Neural progenitor cell (in vitro differentiated cells): ENCODE measurements around the gene CENPM. TPM values are rescaled to one million over a fixed set of nuclear protein-coding genes. Genes with fewer than 3 reads are reported as not detected.

Experiments
- DNase-seq: peaks from one replicate; pipeline ENCODE4 v3.0.0-alpha.2; 2016; ENCODE audit warnings: low spot score
- H2AFZ ChIP-seq: fragments of 200-600 bp; sonication (generic); replicated peaks from 2 replicates; pipeline ENCODE4 v1.6.1; 2016; ENCODE audit warnings: antibody characterized with exemption
- H3F3A ChIP-seq: fragments of 200-600 bp; sonication (generic); 2 replicates; pipeline ENCODE4 v1.6.1; 2016; ENCODE audit warnings: antibody characterized with exemption, low read depth
- H3K27ac ChIP-seq: fragments of 200-600 bp; sonication (generic); 2 replicates; pipeline ENCODE4 v1.5.1; 2016; ENCODE audit warnings: mild to moderate bottlenecking
- H3K27me3 ChIP-seq: fragments of 200-600 bp; sonication (generic); 2 replicates; pipeline ENCODE4 v1.6.1; 2016; ENCODE audit warnings: mild to moderate bottlenecking, moderate library complexity
- H3K36me3 ChIP-seq: fragments of 200-600 bp; sonication (generic); 2 replicates; pipeline ENCODE4 v1.5.1; 2016
- H3K4me1 ChIP-seq: fragments of 200-600 bp; sonication (generic); 2 replicates; pipeline ENCODE4 v1.6.1; 2016; ENCODE audit warnings: mixed run types
- H3K4me2 ChIP-seq: fragments of 200-600 bp; sonication (generic); 2 replicates; pipeline ENCODE4 v1.6.1; 2016
- H3K4me3 ChIP-seq: fragments of 200-600 bp; sonication (generic); 2 replicates; pipeline ENCODE4 v1.5.1; 2016
- H3K79me2 ChIP-seq: fragments of 200-600 bp; sonication (generic); 2 replicates; pipeline ENCODE4 v1.6.1; 2016; ENCODE audit warnings: low read depth
- H3K9ac ChIP-seq: fragments of 200-600 bp; sonication (generic); 2 replicates; pipeline ENCODE4 v1.6.1; 2016
- H3K9me3 ChIP-seq: fragments of 200-600 bp; sonication (generic); 2 replicates; pipeline ENCODE4 v1.5.1; 2016; ENCODE audit warnings: low read depth
- H4K20me1 ChIP-seq: fragments of 200-600 bp; sonication (generic); 2 replicates; pipeline ENCODE4 v1.6.1; 2016; ENCODE audit warnings: low read depth
- H3K27ac Mint-ChIP-seq: 3 replicates; pipeline ENCODE4 v1.8.0; 2021; ENCODE audit warnings: mixed read lengths
- H3K27me3 Mint-ChIP-seq: 2 replicates; pipeline ENCODE4 v1.8.0; 2022; ENCODE audit warnings: low read depth, mild to moderate bottlenecking, inconsistent platforms, moderate library complexity, mixed read lengths; ENCODE audit not compliant: insufficient read depth
- H3K36me3 Mint-ChIP-seq: 3 replicates; pipeline ENCODE4 v1.8.0; 2021; ENCODE audit warnings: mixed read lengths
- H3K4me1 Mint-ChIP-seq: 3 replicates; pipeline ENCODE4 v1.8.0; 2021; ENCODE audit warnings: mixed read lengths
- H3K4me3 Mint-ChIP-seq: 3 replicates; pipeline ENCODE4 v1.8.0; 2021; ENCODE audit warnings: mild to moderate bottlenecking, moderate library complexity, mixed read lengths
- H3K9me3 Mint-ChIP-seq: 3 replicates; pipeline ENCODE4 v1.8.0; 2020; ENCODE audit warnings: mixed read lengths
- CTCF ChIP-seq: fragments of 200-600 bp; sonication (generic); IDR thresholded peaks from 2 replicates; pipeline ENCODE4 v1.5.1; 2017; ENCODE audit warnings: antibody characterized with exemption, mild to moderate bottlenecking
- EZH2 ChIP-seq: fragments of 200-600 bp; sonication (generic); IDR thresholded peaks from 2 replicates; pipeline ENCODE4 v1.6.1; 2017; ENCODE audit warnings: antibody characterized with exemption, mild to moderate bottlenecking, moderate library complexity
- EZH2phosphoT487 ChIP-seq: fragments of 200-600 bp; sonication (generic); IDR thresholded peaks from 2 replicates; pipeline ENCODE4 v1.6.1; 2017; ENCODE audit warnings: antibody characterized with exemption
- total RNA-seq: library from RNA; depleted of rRNA; stranded (reverse); fragments of >200 nt; gene quantifications from 2 replicates; pipeline ENCODE4 v1.2.3, GENCODE V29; 2015; ENCODE audit warnings: low replicate concordance

The CENPM gene
- total RNA-seq, 1 donor from 2014 or later = 20.2 TPM

- no peaks in the 10 kb centered on the region for H3K9me3 Mint-ChIP-seq
- Histone ChIP-seq H3K9ac (no peak overlapping the region), H3K79me2 (no peaks in the 10 kb centered on the region), H3F3A (peaks cover 7% of the 10 kb centered on the region), H3K27ac (no peak overlapping the region), H3K4me3 (peak overlapping the region; percentile 37), H4K20me1 (no peaks in the 10 kb centered on the region), H3K4me2 (peak overlapping the region; percentile 75), H3K27me3 (peaks cover 10% of the 10 kb centered on the region), H3K4me1 (peaks cover 6% of the 10 kb centered on the region), H3K9me3 (no peaks in the 10 kb centered on the region), H3K36me3 (no peaks in the 10 kb centered on the region), H2AFZ (peak overlapping the region; percentile 90)
- H3K27me3 Mint-ChIP-seq = peaks cover 8% of the 10 kb centered on the region
- TF ChIP-seq EZH2phosphoT487 (no peak), CTCF (no peak), EZH2 (no peak)
- H3K4me3 Mint-ChIP-seq = no peak overlapping the region
- no peak for DNase-seq
- H3K36me3 Mint-ChIP-seq = peaks cover 4% of the 10 kb centered on the region
- peaks cover 29% of the 10 kb centered on the region for H3K4me1 Mint-ChIP-seq
- no peak overlapping the region for H3K27ac Mint-ChIP-seq
Observed at GRCh38 chr22:41957941-41958556, 11.1 kb upstream of the CENPM start.

DNA sequence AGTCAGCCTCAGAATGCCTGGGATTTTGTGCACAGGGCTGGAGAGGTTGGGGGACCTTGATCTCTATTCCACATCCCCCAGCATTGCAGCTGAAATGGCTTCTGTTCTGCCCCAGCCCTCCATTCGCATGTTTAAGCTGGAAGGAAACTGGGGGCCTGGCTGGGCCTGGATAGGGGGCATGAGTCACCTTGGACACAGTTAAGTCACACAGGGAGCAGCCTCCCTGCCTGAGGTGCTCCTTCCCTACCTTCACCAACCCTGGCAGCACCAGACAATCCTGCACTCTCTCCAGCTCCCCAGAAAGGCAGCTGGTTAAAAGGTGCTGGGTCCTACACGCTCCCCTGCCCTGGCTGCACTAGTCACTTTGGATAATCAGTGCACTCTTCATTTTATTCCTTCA, 5.8 kb upstream of the CENPM start:
- Mint-ChIP-seq H3K9me3 (no peaks in the 10 kb centered on the region), H3K36me3 (peaks cover 2% of the 10 kb centered on the region), H3K4me3 (peak overlapping the region; percentile 41), H3K27me3 (peaks cover 2% of the 10 kb centered on the region), H3K27ac (no peak overlapping the region), H3K4me1 (peaks cover 47% of the 10 kb centered on the region)
- TF ChIP-seq EZH2phosphoT487 (no peak), CTCF (no peak)
- Histone ChIP-seq H4K20me1 (no peaks in the 10 kb centered on the region), H3K4me3 (no peak overlapping the region), H2AFZ (no peak overlapping the region), H3K27me3 (peaks cover under 1% of the 10 kb centered on the region), H3K4me1 (peaks cover 12% of the 10 kb centered on the region), H3K4me2 (no peak overlapping the region), H3K9me3 (no peaks in the 10 kb centered on the region), H3K79me2 (no peaks in the 10 kb centered on the region), H3K9ac (no peak overlapping the region), H3F3A (peaks cover 15% of the 10 kb centered on the region), H3K27ac (no peak overlapping the region), H3K36me3 (no peaks in the 10 kb centered on the region)
- DNase-seq = no peak

- H3K4me3 Mint-ChIP-seq = peak within 1 kb of the TSS; percentile 61
- no peak within 1 kb of the TSS for H3K4me3 ChIP-seq
- peaks cover 49% of the 10 kb centered on the region for H3K4me1 Mint-ChIP-seq
- peaks cover 2% of the 10 kb centered on the region for H3K27me3 Mint-ChIP-seq
- H3K27me3 ChIP-seq = no peaks in the 10 kb centered on the region
- H3F3A ChIP-seq = peaks cover 17% of the 10 kb centered on the region
- H4K20me1 ChIP-seq = no peaks in the 10 kb centered on the region
- no peaks in the 10 kb centered on the region for H3K36me3 ChIP-seq
- peak within 1 kb of the TSS; percentile 46 for H3K4me2 ChIP-seq
- peak within 1 kb of the TSS; percentile 33 for H3K27ac Mint-ChIP-seq
- no peaks in the 10 kb centered on the region for H3K9me3 Mint-ChIP-seq
- no peak within 1 kb of the TSS for H3K27ac ChIP-seq
- no peaks in the 10 kb centered on the region for H3K79me2 ChIP-seq
- H3K4me1 ChIP-seq = peaks cover 15% of the 10 kb centered on the region
- no peaks in the 10 kb centered on the region for H3K9me3 ChIP-seq
- TF ChIP-seq EZH2phosphoT487 = no peak
- TF ChIP-seq CTCF = peak; percentile 40
- H3K9ac ChIP-seq = no peak within 1 kb of the TSS
- H3K36me3 Mint-ChIP-seq = no peaks in the 10 kb centered on the region
- DNase-seq = peak; percentile 92
- no peak within 1 kb of the TSS for H2AFZ ChIP-seq
Observed at GRCh38 chr22:41951898-41952474, 5.0 kb upstream of the CENPM start, which contains the start of gene SMIM45. SMIM45 (plus strand) TSS chr22:41952150.
